Fibroblast of peridontal ligament (primary cell): ENCODE measurements around the gene GPR137C.

ENCODE experiments used
- DNase-seq: peaks from one replicate; pipeline ENCODE4 v3.0.0-alpha.2; 2010; ENCODE audit errors: extremely low read depth

The GPR137C gene

DNA sequence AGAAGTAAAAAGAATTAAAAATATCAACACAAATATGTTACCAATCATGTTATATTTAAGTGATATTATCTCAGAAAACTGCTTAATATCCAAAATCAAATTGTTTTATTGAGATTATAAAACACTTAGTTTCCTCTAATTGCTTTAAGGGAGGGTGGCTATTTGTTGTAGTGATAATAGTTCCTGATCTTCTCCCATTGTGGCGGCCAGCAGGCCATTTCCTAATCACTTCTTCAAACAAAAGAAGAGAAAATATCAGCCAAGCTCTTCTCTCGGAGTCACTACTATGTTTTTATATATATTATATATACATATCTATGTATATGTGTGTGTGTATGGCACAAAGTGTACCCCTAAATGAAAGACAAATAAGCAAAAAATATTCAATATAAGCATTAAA, 111.2 kb downstream of the GPR137C start:
- no peak for DNase-seq

DNA sequence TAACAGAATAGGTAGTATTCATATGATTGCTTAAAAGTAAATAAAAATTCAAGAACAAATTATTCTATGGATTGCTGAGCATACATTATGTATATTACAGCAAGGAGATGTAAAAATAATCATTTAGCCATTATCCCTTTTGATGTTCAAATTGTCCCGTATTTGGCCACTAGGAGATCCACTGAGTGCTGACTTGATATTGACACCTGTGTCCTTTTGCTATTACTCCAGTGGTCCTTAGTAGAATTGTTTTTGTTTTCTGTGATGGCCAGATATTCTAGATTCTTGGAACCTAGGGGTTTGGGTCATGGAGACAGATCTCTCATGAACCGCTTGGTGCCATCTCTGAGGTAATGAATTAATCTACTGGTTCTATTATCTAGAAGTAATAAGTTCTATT, 126.0 kb downstream of the GPR137C start:
- DNase-seq: no peak

DNA sequence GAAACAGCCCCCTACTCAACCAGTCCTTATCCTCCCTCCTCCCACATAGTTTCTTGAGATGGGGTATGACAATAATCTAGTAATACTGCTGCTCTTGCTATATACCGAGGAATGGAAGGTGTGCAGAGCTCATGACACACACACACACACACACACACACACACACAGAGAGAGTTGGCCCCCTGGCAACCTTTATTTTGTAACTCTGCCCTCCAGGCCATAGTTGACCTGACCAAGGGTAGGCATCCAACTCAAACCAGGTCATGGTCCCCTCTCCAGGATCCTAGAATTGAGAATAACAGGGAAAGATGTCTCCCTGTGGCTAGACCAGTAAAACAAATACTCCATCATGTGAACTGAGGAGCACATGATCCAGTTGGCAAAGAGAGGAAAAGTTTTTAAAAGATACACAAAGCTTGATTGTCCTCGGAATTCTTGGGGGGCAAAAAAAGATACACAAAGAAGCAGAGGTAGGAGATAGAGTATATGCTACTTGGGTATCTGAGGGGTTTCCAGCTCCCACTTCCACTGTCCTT, 131.4 kb downstream of the GPR137C start:
- DNase-seq: peak; percentile 27

DNA sequence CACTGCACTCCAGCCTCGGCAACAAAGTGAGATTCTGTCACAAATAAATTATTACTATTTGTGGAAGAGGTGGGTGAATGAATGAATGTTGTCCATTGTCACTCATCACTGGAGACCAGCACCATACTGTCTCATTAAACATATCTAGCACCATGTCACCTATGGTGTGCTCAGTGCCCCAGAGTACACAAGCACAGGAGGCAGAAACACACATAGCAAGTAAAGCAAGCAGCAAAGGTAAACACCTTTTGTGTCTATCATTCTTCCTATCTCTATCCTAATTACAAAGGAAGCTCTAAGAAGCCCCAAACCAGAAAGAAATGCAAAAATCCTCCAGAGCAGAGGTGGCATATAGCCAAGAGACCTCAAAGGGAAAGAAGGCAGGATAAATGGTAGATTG, 133.5 kb downstream of the GPR137C start:
- no peak for DNase-seq
